ENCODE results near the gene IRF4. TPM values are rescaled to one million over a fixed set of nuclear protein-coding genes. Genes with fewer than 3 reads are reported as not detected.

The IRF4 gene
- total and polyA plus RNA-seq, 2 donors (not counting 1 experiment from before 2014, with no cell fraction given), result 75.7 to 142 TPM

GRCh38 chr6:386688-387266 lies 4.8 kb upstream of the IRF4 start:
- CTCF ChIA-PET, result interaction anchor here (1.2 kb wide), 1 partner anchor 10 kb away, joined by 3 read pairs; no protein-coding TSS in a partner anchor
- DNase-seq, result no peak
- Mint-ChIP-seq H3K4me1 (peaks cover 25% of the 10 kb centered on the region), H3K9me3 (ENCODE audit: insufficient read depth) (no peaks in the 10 kb centered on the region), H3K4me3 (no peak overlapping the region), H3K27me3 (no peaks in the 10 kb centered on the region), H3K27ac (no peak overlapping the region)
- no peaks in the 10 kb centered on the region for H3K36me3 ChIP-seq (replicated peaks in 1 of 2; ENCODE audit: control extremely low read depth in 1 of 2, control insufficient read depth in 1 of 2, extremely low read depth in 1 of 2, insufficient read depth in 2 of 2, low read length in 1 of 2)
- no peak overlapping the region for H3K4me2 ChIP-seq (replicated peaks; ENCODE audit: low read depth, low read length, poor library complexity, severe bottlenecking)
- no peak for ATAC-seq (ENCODE audit: low read depth)
- peaks cover 0 to 5% (median 0%) of the 10 kb centered on the region in 3 donors for H3K9me3 ChIP-seq (ENCODE audit: control extremely low read depth in 1 of 3, control insufficient read depth in 2 of 3, insufficient read depth in 1 of 3, low read length in 2 of 3)
- H3K79me2 ChIP-seq (ENCODE audit: control insufficient read depth, insufficient read depth, low read length), result peaks cover 2% of the 10 kb centered on the region
- H3K27ac ChIP-seq (ENCODE audit: low read length in 2 of 2), result no peak overlapping the region
- H4K20me1 ChIP-seq (ENCODE audit: control insufficient read depth, insufficient read depth, low read length, poor library complexity, severe bottlenecking), result peaks cover 2% of the 10 kb centered on the region
- intact Hi-C loops (cut with micrococcal nuclease), result no loop called here
- no peak overlapping the region for H3K4me3 ChIP-seq (ENCODE audit: control extremely low read depth in 1 of 5, extremely low read depth in 1 of 5, insufficient read depth in 1 of 5, low read depth in 2 of 5, low read length in 4 of 5)
- H2AFZ ChIP-seq (ENCODE audit: insufficient read depth, low read depth, low read length, poor library complexity, severe bottlenecking), result no peak overlapping the region
- POLR2A ChIA-PET, result no interaction called here
- peaks cover 13 to 19% of the 10 kb centered on the region in 2 donors for H3K4me1 ChIP-seq (ENCODE audit: control insufficient read depth in 2 of 2, insufficient read depth in 2 of 2, low read length in 2 of 2)
- no peak overlapping the region for H3K9ac ChIP-seq (ENCODE audit: low read length)
- no peaks in the 10 kb centered on the region for H3K27me3 ChIP-seq (replicated peaks in 1 of 4; ENCODE audit: control extremely low read depth in 1 of 4, control insufficient read depth in 3 of 4, insufficient read depth in 4 of 4, low read length in 3 of 4)
- TF ChIP-seq CTCF (IDR thresholded peaks at IDR 0.05) (no peak), EZH2 (IDR thresholded peaks at IDR 0.05; ENCODE audit: borderline replicate concordance, insufficient read depth, low read depth, low read length, poor library complexity, severe bottlenecking) (no peak)
- WGBS (ENCODE audit: insufficient coverage), result 90% methylated on average over 14 of the region's 18 CpGs

- Histone ChIP-seq H4K20me1 (ENCODE audit: control insufficient read depth, insufficient read depth, low read length, poor library complexity, severe bottlenecking) (peaks cover 7% of the 10 kb centered on the region), H3K36me3 (replicated peaks in 1 of 2; ENCODE audit: control extremely low read depth in 1 of 2, control insufficient read depth in 1 of 2, extremely low read depth in 1 of 2, insufficient read depth in 2 of 2, low read length in 1 of 2) (no peaks in the 10 kb centered on the region), H2AFZ (ENCODE audit: insufficient read depth, low read depth, low read length, poor library complexity, severe bottlenecking) (no peak overlapping the region), H3K9ac (ENCODE audit: low read length) (no peak overlapping the region), H3K79me2 (ENCODE audit: control insufficient read depth, insufficient read depth, low read length) (peaks cover 8% of the 10 kb centered on the region), H3K4me1 (ENCODE audit: control insufficient read depth in 2 of 2, insufficient read depth in 2 of 2, low read length in 2 of 2) (peaks cover 13 to 19% of the 10 kb centered on the region in 2 donors), H3K4me2 (replicated peaks; ENCODE audit: low read depth, low read length, poor library complexity, severe bottlenecking) (no peak overlapping the region), H3K27ac (ENCODE audit: low read length in 2 of 2) (no peak overlapping the region), H3K4me3 (ENCODE audit: control extremely low read depth in 1 of 5, extremely low read depth in 1 of 5, insufficient read depth in 1 of 5, low read depth in 2 of 5, low read length in 4 of 5) (no peak overlapping the region), H3K27me3 (replicated peaks in 1 of 4; ENCODE audit: control extremely low read depth in 1 of 4, control insufficient read depth in 3 of 4, insufficient read depth in 4 of 4, low read length in 3 of 4) (no peaks in the 10 kb centered on the region), H3K9me3 (ENCODE audit: control extremely low read depth in 1 of 3, control insufficient read depth in 2 of 3, insufficient read depth in 1 of 3, low read length in 2 of 3) (no peaks in the 10 kb centered on the region)
- CTCF ChIA-PET, result interaction anchor here (0.8 to 8.8 kb wide), 6 partner anchors 10 to 199 kb away, joined by 3 to 72 read pairs (median 4); no protein-coding TSS in a partner anchor
- DNase-seq (no peak), ATAC-seq (ENCODE audit: low read depth) (no peak)
- peaks cover 25% of the 10 kb centered on the region for H3K4me1 Mint-ChIP-seq
- 93% methylated on average over 10 of the region's 11 CpGs for WGBS (ENCODE audit: insufficient coverage)
- no peaks in the 10 kb centered on the region for H3K9me3 Mint-ChIP-seq (ENCODE audit: insufficient read depth)
- POLR2A ChIA-PET, result no interaction called here
- no peak overlapping the region for H3K27ac Mint-ChIP-seq
- H3K4me3 Mint-ChIP-seq, result no peak overlapping the region
- intact Hi-C loops (cut with micrococcal nuclease), result no loop called here
- TF ChIP-seq CTCF (IDR thresholded peaks at IDR 0.05) (no peak), EZH2 (IDR thresholded peaks at IDR 0.05; ENCODE audit: borderline replicate concordance, insufficient read depth, low read depth, low read length, poor library complexity, severe bottlenecking) (no peak)
- H3K27me3 Mint-ChIP-seq, result no peaks in the 10 kb centered on the region
Observed at GRCh38 chr6:387293-387741, 4.2 kb upstream of the IRF4 start.

All from B cell (primary cell).